Retinal pigment epithelial cell (primary cell): ENCODE measurements around the gene PTPN6.
A peak's percentile ranks its signal among the peaks of the same experiment; 100 is the strongest.

Experiments used
- DNase-seq: peaks from one replicate; pipeline ENCODE4 v3.0.0-alpha.2; 2010; ENCODE audit warnings: low read depth
- H3K4me3 ChIP-seq: 2 replicates; pipeline ENCODE4 v1.5.1; 2011; ENCODE audit warnings: mild to moderate bottlenecking, low read length, control low read depth, moderate library complexity
- CTCF ChIP-seq: conservative IDR thresholded peaks from 2 replicates; pipeline ENCODE4 v1.5.1; 2011; ENCODE audit warnings: low read depth, low read length, control low read depth, inconsistent platforms

The PTPN6 gene

GRCh38 chr12:6950401-6950801 lies 755 bp upstream of the PTPN6 start:
- TF ChIP-seq CTCF = peak; percentile 41
- no peak for DNase-seq
- H3K4me3 ChIP-seq = no peak overlapping the region

GRCh38 chr12:6951551-6952120 lies 480 bp downstream of the PTPN6 start:
- TF ChIP-seq CTCF = no peak
- H3K4me3 ChIP-seq = no peak overlapping the region
- no peak for DNase-seq

- no peak overlapping the region for H3K4me3 ChIP-seq
- no peak for DNase-seq
- no peak for TF ChIP-seq CTCF
Observed at GRCh38 chr12:6952121-6952862, 1.1 kb downstream of the PTPN6 start.

GRCh38 chr12:6952863-6953441 lies 1.8 kb downstream of the PTPN6 start:
- DNase-seq = no peak
- no peak overlapping the region for H3K4me3 ChIP-seq
- TF ChIP-seq CTCF = no peak

GRCh38 chr12:6953442-6954315 lies 2.5 kb downstream of the PTPN6 start:
- no peak for TF ChIP-seq CTCF
- H3K4me3 ChIP-seq = no peak overlapping the region
- DNase-seq = no peak

- H3K4me3 ChIP-seq = no peak overlapping the region
- TF ChIP-seq CTCF = no peak
- DNase-seq = no peak
Observed at GRCh38 chr12:6954316-6955107, 3.4 kb downstream of the PTPN6 start.
